Effector memory CD8-positive, alpha-beta T cell (primary cell): Measurements from ENCODE around the gene NOTCH1.
A peak's percentile ranks its signal among the peaks of the same experiment; 100 is the strongest.

Experiments used
- ATAC-seq: fragments of 150-1000 bp; cut with Tn5 transposase; replicated peaks from 2 replicates; pipeline ENCODE4 v1.10.0; 2021; ENCODE audit warnings: mild to moderate bottlenecking, moderate library complexity
- DNase-seq, 3 experiments: peaks; one replicate each; pipeline ENCODE4 v3.0.0; 2021
- H3K27ac Mint-ChIP-seq, 2 donors: one replicate each; pipeline ENCODE4 v1.8.0; 2022; ENCODE audit warnings: mild to moderate bottlenecking in 2 of 2, mixed read lengths in 2 of 2, moderate library complexity in 2 of 2
- H3K27me3 Mint-ChIP-seq, 2 donors: one replicate each; pipeline ENCODE4 v1.8.0; 2022; ENCODE audit warnings: mixed read lengths in 2 of 2
- H3K36me3 Mint-ChIP-seq: one replicate; pipeline ENCODE4 v1.8.0; 2022; ENCODE audit warnings: mild to moderate bottlenecking, moderate library complexity, mixed read lengths; ENCODE audit not compliant: insufficient read depth
- H3K4me1 Mint-ChIP-seq, 2 donors: one replicate each; pipeline ENCODE4 v1.8.0; 2022; ENCODE audit warnings: low read depth in 2 of 2, mixed read lengths in 2 of 2
- H3K4me3 Mint-ChIP-seq, 2 donors: one replicate each; pipeline ENCODE4 v1.8.0; 2022; ENCODE audit warnings: mild to moderate bottlenecking in 2 of 2, mixed read lengths in 2 of 2, moderate library complexity in 2 of 2
- H3K9me3 Mint-ChIP-seq, 2 donors: one replicate each; pipeline ENCODE4 v1.8.0; 2022; ENCODE audit warnings: mixed read lengths in 2 of 2

The NOTCH1 gene

GRCh38 chr9:136525207-136525606 is 20.6 kb downstream of the NOTCH1 start:
- H3K4me3 Mint-ChIP-seq: no peak overlapping the region
- no peaks in the 10 kb centered on the region for H3K9me3 Mint-ChIP-seq
- H3K36me3 Mint-ChIP-seq: peaks cover 32% of the 10 kb centered on the region
- ATAC-seq (no peak), DNase-seq (no peak)
- no peak overlapping the region for H3K27ac Mint-ChIP-seq
- H3K27me3 Mint-ChIP-seq: no peaks in the 10 kb centered on the region
- peaks cover 7% of the 10 kb centered on the region in 2 donors for H3K4me1 Mint-ChIP-seq

GRCh38 chr9:136522314-136523237 is 23.3 kb downstream of the NOTCH1 start:
- Mint-ChIP-seq H3K27ac (no peak overlapping the region), H3K27me3 (no peaks in the 10 kb centered on the region), H3K9me3 (no peaks in the 10 kb centered on the region), H3K4me1 (peaks cover 0 to 2% of the 10 kb centered on the region in 2 donors), H3K36me3 (peaks cover 22% of the 10 kb centered on the region), H3K4me3 (no peak overlapping the region)
- ATAC-seq (no peak), DNase-seq (no peak)

GRCh38 chr9:136521537-136521936 is 24.3 kb downstream of the NOTCH1 start:
- H3K4me3 Mint-ChIP-seq: no peak overlapping the region
- ATAC-seq: no peak
- no peak for DNase-seq
- no peaks in the 10 kb centered on the region for H3K27me3 Mint-ChIP-seq
- no peak overlapping the region for H3K27ac Mint-ChIP-seq
- peaks cover 0 to 2% of the 10 kb centered on the region in 2 donors for H3K4me1 Mint-ChIP-seq
- peaks cover 22% of the 10 kb centered on the region for H3K36me3 Mint-ChIP-seq
- H3K9me3 Mint-ChIP-seq: no peaks in the 10 kb centered on the region

DNA sequence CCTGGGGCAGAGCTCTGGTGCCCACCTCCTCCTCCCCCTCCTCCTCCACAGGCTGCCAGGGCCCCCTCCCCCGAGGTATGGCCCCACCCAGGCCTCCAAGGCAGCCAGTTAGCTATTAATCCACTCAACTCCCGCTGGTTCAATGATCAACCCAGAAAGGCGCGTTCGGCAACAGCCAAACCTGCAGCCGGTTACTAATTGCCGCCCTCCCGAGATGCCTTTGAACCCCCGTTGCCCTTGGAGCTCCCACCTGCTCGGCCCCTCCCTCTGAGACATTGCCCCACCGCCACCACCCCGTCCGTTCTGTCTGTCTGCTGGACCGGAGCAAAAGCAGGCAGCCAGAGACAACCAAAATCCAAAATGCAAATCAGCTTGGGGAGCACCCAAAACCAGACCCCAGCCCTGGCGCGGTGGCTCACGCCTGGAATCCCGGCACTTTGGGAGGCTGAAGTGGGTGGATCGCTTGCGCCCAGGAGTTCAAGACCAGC is 25.8 kb downstream of the NOTCH1 start:
- H3K27me3 Mint-ChIP-seq: no peaks in the 10 kb centered on the region
- no peak overlapping the region for H3K4me3 Mint-ChIP-seq
- ATAC-seq (no peak), DNase-seq (no peak)
- H3K36me3 Mint-ChIP-seq: peaks cover 20% of the 10 kb centered on the region
- no peaks in the 10 kb centered on the region for H3K9me3 Mint-ChIP-seq
- no peak overlapping the region for H3K27ac Mint-ChIP-seq
- no peaks in the 10 kb centered on the region for H3K4me1 Mint-ChIP-seq

GRCh38 chr9:136519263-136520052 is 26.4 kb downstream of the NOTCH1 start:
- H3K27ac Mint-ChIP-seq: no peak overlapping the region
- no peaks in the 10 kb centered on the region for H3K9me3 Mint-ChIP-seq
- no peaks in the 10 kb centered on the region for H3K27me3 Mint-ChIP-seq
- H3K36me3 Mint-ChIP-seq: peaks cover 20% of the 10 kb centered on the region
- H3K4me3 Mint-ChIP-seq: no peak overlapping the region
- no peak for ATAC-seq
- no peaks in the 10 kb centered on the region for H3K4me1 Mint-ChIP-seq
- no peak for DNase-seq

GRCh38 chr9:136518623-136519022 is 27.2 kb downstream of the NOTCH1 start:
- H3K27ac Mint-ChIP-seq: no peak overlapping the region
- H3K9me3 Mint-ChIP-seq: no peaks in the 10 kb centered on the region
- peaks cover 20% of the 10 kb centered on the region for H3K36me3 Mint-ChIP-seq
- DNase-seq (no peak), ATAC-seq (no peak)
- no peaks in the 10 kb centered on the region for H3K4me1 Mint-ChIP-seq
- no peaks in the 10 kb centered on the region for H3K27me3 Mint-ChIP-seq
- H3K4me3 Mint-ChIP-seq: no peak overlapping the region

- no peaks in the 10 kb centered on the region for H3K27me3 Mint-ChIP-seq
- peaks cover 20% of the 10 kb centered on the region for H3K36me3 Mint-ChIP-seq
- H3K27ac Mint-ChIP-seq: no peak overlapping the region
- H3K4me3 Mint-ChIP-seq: no peak overlapping the region
- no peaks in the 10 kb centered on the region for H3K9me3 Mint-ChIP-seq
- no peaks in the 10 kb centered on the region for H3K4me1 Mint-ChIP-seq
- ATAC-seq: no peak
- no peak for DNase-seq
Measured at GRCh38 chr9:136517950-136518349, 27.9 kb downstream of the NOTCH1 start.

GRCh38 chr9:136517012-136517743 is 28.7 kb downstream of the NOTCH1 start:
- no peak for DNase-seq
- no peak overlapping the region for H3K27ac Mint-ChIP-seq
- no peaks in the 10 kb centered on the region for H3K27me3 Mint-ChIP-seq
- peaks cover 24% of the 10 kb centered on the region for H3K36me3 Mint-ChIP-seq
- ATAC-seq: no peak
- H3K4me3 Mint-ChIP-seq: no peak overlapping the region
- H3K9me3 Mint-ChIP-seq: no peaks in the 10 kb centered on the region
- no peaks in the 10 kb centered on the region for H3K4me1 Mint-ChIP-seq

DNA sequence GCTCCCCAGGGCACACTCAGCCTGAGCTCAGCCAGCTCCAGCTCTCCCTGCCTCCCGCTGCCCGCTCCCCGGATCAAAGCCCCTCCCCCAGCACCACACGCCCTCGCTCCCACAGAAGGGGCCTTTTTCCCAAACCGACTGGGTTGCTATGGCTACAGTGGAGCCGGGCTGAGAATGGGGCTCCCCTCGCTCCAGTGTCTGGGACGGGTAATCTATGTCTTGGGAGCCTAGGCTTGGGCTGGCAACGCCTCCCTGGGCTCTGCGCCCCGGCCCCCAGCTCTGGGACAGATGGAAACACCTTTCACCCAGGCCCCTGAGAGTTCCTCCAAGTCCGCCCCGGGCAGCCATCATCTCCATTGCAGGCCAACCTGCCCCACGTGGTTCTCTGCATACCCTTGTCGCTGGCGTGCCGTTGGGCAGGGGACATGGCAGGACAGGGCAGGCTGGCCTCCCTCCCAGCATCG is 29.6 kb downstream of the NOTCH1 start:
- ATAC-seq (no peak), DNase-seq (no peak)
- Mint-ChIP-seq H3K4me3 (no peak overlapping the region), H3K36me3 (peaks cover 29% of the 10 kb centered on the region), H3K4me1 (no peaks in the 10 kb centered on the region), H3K27me3 (no peaks in the 10 kb centered on the region), H3K27ac (no peak overlapping the region), H3K9me3 (no peaks in the 10 kb centered on the region)

GRCh38 chr9:136515276-136515675 is 30.6 kb downstream of the NOTCH1 start:
- Mint-ChIP-seq H3K36me3 (peaks cover 38% of the 10 kb centered on the region), H3K27me3 (no peaks in the 10 kb centered on the region), H3K9me3 (no peaks in the 10 kb centered on the region), H3K4me3 (no peak overlapping the region), H3K4me1 (no peaks in the 10 kb centered on the region), H3K27ac (no peak overlapping the region)
- DNase-seq (no peak), ATAC-seq (no peak)

- Mint-ChIP-seq H3K4me3 (no peak overlapping the region), H3K27me3 (no peaks in the 10 kb centered on the region), H3K27ac (no peak overlapping the region)
Measured at GRCh38 chr9:136514022-136514714, 31.7 kb downstream of the NOTCH1 start.

GRCh38 chr9:136513191-136513590 is 32.7 kb downstream of the NOTCH1 start:
- DNase-seq (no peak), ATAC-seq (no peak)
- H3K4me3 Mint-ChIP-seq: no peak overlapping the region
- H3K36me3 Mint-ChIP-seq: peaks cover 37% of the 10 kb centered on the region
- no peaks in the 10 kb centered on the region for H3K4me1 Mint-ChIP-seq
- no peak overlapping the region for H3K27ac Mint-ChIP-seq
- no peaks in the 10 kb centered on the region for H3K9me3 Mint-ChIP-seq
- no peaks in the 10 kb centered on the region for H3K27me3 Mint-ChIP-seq

More at GRCh38 chr9:136514022-136514714, 31.7 kb downstream of the NOTCH1 start:
- ATAC-seq (no peak), DNase-seq (no peak)
- peaks cover 39% of the 10 kb centered on the region for H3K36me3 Mint-ChIP-seq
- no peaks in the 10 kb centered on the region for H3K4me1 Mint-ChIP-seq
- H3K9me3 Mint-ChIP-seq: no peaks in the 10 kb centered on the region

GRCh38 chr9:136512651-136513071 is 33.2 kb downstream of the NOTCH1 start:
- Mint-ChIP-seq H3K27me3 (no peaks in the 10 kb centered on the region), H3K4me3 (no peak overlapping the region), H3K27ac (no peak overlapping the region), H3K4me1 (no peaks in the 10 kb centered on the region), H3K9me3 (no peaks in the 10 kb centered on the region), H3K36me3 (peaks cover 37% of the 10 kb centered on the region)
- peak; percentile 35 for ATAC-seq
- DNase-seq: no peak
